Left colon (tissue), 2 donors: Measurements from ENCODE around the gene RPL37A. TPM values are rescaled to one million over a fixed set of nuclear protein-coding genes. Genes with fewer than 3 reads are reported as not detected.

ENCODE experiments used
- ATAC-seq: fragments of 200-7000 bp; cut with Tn5 transposase; one replicate; pipeline ENCODE4 v1.9.1; 2020; ENCODE audit warnings: mild to moderate bottlenecking, moderate library complexity
- DNase-seq, 2 donors: peaks; one replicate each; pipeline ENCODE4 v3.0.0-alpha.2; 2020
- intact Hi-C, 2 donors: fragments of 100-400 bp; cut with DNase I in 1 of 2; cut with micrococcal nuclease in 1 of 2; formaldehyde crosslinking; loops; one replicate each; pipeline versions ENCODE4 v1.11.2 to v1.14.0; 2022; cut with DNase I, micrococcal nuclease
- total RNA-seq, 2 donors: library from RNA; stranded (reverse); fragmentation: NEBNext Ultra II Directional; extraction: Animal tissue kit (Norgen Biotek cat#: 25700); gene quantifications; one replicate each; pipeline ENCODE4 v1.2.1, GENCODE V29; 2021
- donor health status: DM: no; HTN: no; CAD: no.
- donor health status: DM: yes; HTN: yes; CAD: no.

The RPL37A gene
- total RNA-seq, 2 donors from 2014 or later: 1,768 to 1,865 TPM

DNA sequence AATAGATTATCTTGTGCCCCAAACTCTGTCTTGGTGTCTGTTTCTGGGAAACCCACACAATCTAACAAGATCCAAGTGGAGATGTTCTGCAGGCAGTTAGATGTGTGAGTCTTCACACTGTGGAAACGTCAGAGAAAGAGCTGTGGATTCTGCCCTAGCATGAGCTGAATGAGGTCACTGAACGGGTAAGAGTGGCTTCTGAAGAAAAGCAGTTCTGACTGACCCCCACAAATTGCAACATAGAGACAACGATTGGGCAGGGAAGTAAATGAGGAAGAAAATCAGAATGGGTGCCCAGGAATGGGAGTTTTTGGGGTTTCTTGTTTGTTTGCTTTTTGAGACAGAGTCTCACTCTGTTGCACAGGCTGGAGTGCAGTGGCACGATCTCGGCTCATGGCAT, 12.9 kb upstream of the RPL37A start:
- no peak for DNase-seq
- intact Hi-C loops: no loop called here

DNA sequence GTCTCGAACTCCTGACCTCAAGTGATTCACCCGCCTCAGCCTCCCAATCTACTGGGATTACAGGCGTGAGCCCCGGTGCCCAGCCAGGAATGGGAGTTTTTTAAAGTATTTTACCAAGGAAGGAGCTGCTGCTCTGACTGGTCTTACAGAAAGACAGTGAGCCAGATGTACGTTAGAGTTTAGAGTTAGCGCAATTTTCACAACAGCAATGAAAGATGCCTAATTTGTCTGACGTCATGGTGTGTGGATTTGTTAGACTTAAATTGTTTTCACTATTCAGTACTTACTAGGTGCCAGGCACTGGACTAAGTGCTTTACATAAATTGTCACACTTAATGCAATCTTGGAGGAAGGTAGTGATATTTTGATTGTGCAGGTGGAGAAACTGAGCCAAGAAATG, 12.4 kb upstream of the RPL37A start:
- no peak for ATAC-seq
- intact Hi-C loops: no loop called here

More for the DNA sequence above, 12.9 kb upstream of the RPL37A start:
- no peak for ATAC-seq

DNA sequence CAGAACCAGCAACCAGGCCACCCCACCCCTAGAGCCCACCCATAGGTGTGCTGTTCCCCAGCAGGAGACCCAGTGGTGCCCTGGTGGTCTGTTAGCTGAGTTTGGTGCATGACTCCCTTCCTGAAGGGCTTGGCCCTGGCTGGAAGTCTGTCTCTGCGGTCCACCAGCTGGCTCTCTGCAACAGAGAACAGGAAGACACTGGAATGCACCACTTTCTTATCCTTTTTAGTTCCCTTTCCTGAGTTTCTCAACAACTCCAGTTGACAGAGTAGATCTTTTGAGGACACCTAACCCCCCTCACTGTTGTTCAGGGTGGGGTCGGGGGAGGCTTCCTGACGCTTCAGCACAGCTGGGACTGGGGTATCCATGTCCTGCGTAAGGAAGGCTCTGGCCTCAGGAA, 11.9 kb upstream of the RPL37A start:
- ATAC-seq (no peak), DNase-seq (no peak)
- intact Hi-C loops: no loop called here

More for the DNA sequence above, 12.4 kb upstream of the RPL37A start:
- DNase-seq: no peak

DNA sequence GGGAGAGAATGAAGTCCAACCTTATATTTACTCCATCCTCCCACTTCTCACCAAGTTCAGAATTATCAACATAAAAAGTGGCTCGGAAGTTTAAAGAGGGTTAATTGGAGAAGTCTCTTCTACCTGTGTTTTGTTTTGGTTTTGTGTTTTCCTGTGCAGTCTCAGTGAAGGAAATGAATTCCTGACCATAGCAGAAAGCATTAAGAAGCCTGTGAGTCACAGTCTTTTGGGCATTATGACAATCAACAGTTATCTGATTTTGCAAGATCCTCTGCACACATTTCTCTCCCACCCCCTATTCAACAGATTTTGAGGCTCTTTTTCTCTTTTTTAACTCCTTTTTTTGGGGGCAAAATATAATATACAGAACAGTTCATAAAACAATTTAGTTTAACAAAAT, 8.6 kb upstream of the RPL37A start:
- ATAC-seq (no peak), DNase-seq (no peak)
- intact Hi-C loops: no loop called here

GRCh38 chr2:216491793-216492596, 6.6 kb upstream of the RPL37A start:
- ATAC-seq (no peak), DNase-seq (no peak)
- intact Hi-C loops: no loop called here

- ATAC-seq (no peak), DNase-seq (no peak)
- intact Hi-C loops: no loop called here
Observed at GRCh38 chr2:216492597-216493333, 5.9 kb upstream of the RPL37A start.

DNA sequence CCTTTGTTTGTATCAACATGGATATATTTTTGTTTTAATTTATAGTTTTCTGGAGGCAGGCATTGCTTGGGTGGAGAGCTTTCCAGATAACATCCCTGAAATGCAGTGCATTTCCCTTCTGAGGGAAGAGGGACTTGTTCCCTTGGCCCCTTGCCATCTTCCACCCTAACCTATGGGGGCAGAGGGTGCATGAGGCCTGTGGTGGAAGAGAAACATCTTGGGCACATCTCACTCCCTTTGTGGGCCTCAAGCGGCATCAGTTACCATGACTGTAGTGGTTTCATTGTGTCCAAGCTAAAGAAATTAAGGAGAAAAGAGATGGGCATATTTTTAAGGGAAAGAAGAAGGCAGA, 5.3 kb upstream of the RPL37A start:
- ATAC-seq: no peak
- intact Hi-C loops: no loop called here
- DNase-seq: no peak

DNA sequence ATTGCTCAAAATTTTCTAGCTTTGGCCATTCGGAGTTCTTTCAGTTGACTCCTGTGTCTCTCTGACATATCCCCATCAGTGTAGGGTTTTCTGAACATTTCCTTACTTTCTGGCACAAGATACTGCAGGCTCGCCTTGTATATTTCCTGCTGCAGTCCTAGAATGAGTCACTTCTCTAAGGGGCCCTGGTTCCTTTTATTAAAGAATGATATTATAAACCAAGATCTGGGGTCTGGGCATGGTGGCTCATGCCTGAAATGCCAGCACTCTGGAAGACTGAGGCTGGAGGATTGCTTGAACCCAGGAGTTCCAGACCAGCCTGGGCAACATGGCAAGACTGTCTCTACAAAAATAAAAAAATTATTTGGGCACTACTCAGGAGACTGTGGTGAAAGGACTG, 3.0 kb upstream of the RPL37A start:
- DNase-seq: no peak
- intact Hi-C loops: no loop called here
- ATAC-seq: no peak

DNA sequence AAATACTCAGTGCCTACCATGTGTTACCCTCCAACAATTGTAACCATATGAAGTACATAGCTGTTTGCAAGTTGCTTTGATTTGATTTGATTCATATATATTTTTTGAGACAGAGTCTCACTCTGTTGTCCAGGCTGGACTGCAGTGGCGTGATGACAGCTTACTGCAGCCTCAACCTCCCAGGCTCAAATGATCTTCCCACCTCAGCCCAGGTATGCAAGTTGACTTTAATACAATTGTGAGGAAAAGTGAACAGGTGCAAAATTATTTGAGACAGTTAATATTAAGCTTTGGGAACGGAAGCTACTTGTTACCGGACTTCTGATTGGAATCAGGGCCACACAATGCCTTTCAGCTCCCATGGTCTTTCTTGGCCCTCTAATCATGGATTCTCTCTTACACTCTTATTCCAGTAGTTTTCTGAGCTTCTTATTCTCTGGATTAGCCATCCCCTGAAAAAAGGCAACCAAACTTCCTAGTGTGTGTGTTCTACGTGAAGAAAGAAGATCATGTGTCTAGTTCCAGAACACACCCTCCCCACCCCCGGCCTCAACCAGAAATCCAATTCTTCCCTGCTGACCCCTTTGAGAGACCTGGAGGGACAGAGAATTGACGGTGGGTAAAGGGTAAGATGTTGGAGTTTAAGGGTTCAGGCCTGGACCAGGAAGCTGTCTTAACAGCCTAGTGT, 1.1 kb upstream of the RPL37A start:
- ATAC-seq: no peak
- intact Hi-C loops: no loop called here
- DNase-seq: no peak

DNA sequence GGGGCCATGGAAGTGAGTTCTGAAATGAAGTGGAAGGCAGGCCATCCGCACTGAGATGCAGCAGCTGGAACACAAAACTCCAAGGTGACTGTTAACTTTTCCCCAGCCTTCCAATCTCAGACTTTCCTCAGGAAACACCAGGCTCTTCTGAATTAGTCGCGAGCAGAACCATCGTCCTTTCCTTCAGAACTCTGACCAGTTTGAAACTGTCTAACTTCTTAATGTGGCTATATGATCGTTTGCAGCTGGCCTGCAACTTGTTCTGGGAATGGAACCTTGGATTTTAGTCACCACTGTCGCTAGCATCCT, 620 bp upstream of the RPL37A start:
- DNase-seq (no peak), ATAC-seq (no peak)
- intact Hi-C loops: no loop called here

DNA sequence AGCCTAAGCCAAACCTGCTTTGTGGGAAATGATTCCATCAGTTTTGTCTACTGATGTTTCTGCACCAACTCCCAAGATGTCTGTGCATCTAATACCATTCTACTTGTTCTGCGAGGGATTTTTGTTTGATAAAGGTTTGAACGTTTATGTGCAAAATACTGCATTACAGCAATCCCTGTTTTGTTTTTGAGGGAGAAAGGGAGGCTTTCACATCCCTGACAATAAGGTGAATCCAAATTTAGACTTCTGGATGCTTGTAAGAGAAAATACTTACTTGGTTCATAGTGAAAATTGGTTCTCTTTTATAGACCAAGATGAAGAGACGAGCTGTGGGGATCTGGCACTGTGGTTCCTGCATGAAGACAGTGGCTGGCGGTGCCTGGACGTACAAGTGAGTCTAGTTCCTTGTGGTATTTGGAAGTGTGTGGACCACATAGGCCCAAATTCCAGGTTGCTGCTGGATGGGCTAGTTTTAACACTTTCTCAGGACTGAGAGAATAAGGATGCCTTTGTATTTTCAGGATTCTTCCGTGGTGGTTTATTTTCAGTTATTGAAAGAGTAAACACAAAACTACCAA, 1.1 kb downstream of the RPL37A start:
- ATAC-seq (no peak), DNase-seq (peak in 1 of 2 donors; percentile 29)
- intact Hi-C loops: no loop called here

DNA sequence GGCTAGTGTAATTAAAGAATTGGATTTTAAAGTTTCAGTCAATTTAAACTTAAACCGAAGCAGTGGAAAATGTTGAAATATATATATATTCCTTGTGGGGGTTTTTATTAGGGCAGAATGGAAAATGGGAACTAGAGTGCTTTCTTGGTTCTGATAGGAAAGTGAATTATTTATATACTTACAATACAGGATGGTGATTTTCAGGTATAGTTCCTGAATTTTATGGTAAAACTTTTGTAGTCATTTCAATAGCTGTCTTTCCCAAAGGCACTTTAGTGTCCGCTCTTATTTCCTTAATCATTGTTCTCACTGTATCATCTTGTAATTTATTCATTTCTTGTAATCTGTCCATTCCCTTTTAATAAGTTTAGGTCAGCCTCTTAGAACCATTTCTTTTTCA, 1.9 kb downstream of the RPL37A start:
- ATAC-seq (no peak), DNase-seq (no peak)
- intact Hi-C loops: no loop called here

DNA sequence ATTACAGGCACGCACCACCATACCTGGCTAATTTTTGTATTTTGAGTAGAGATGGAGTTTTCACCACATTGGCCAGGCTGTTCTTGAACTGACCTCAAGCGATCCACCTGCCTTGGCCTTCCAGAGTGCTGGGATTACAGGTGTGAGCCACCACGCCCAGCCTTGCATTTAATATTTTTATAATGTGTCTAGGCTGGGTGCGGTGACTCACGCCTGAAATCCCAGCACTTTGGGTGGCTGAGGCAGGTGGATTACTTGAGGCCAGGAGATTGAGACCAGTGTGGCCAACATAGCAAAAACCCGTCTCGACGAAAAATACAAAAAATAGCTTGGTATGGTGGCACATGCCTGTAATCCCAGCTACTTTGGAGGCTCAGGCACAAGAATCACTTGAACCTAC, 3.2 kb downstream of the RPL37A start:
- ATAC-seq: peak; percentile 40
- peak in 1 of 2 donors; percentile 51 for DNase-seq
- intact Hi-C loops: no loop called here

- no peak for DNase-seq
- no peak for ATAC-seq
- intact Hi-C loops: no loop called here
Observed at GRCh38 chr2:216502381-216503158, 3.9 kb downstream of the RPL37A start.

- intact Hi-C loops: no loop called here
- DNase-seq (no peak), ATAC-seq (no peak)
Observed at GRCh38 chr2:216503159-216503629, 4.5 kb downstream of the RPL37A start.

DNA sequence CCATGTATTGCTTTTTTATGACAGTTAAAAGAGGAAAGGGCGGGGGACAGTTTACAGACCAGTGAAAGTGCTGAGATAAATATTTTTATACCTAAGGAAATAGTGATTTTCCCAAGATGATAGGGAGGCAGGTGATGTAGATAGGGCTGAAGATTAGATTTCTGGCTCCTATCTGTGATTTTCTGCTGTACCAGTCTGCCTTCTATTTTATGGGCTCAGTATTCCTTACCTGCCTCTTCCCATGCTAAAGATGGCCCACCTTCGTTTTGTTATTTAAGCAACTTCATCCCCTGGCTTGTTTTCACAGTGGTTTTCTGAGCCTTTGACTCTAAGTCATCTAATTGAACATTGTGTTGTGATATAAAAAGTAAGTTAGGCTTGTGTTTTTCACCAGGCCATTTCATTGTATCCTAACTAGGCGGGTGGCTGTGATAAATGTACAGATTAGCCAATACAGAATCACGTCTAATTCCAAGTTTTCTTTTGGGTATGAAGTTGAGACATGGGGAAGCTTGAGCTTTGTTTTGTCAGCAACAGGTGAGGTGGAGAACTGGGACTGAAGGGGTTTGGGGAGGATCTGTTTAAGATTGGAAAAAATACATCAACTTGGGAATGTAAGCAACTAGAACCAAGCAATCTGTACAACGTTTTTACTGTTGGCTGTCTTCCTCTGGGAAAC, 5.2 kb downstream of the RPL37A start:
- ATAC-seq (peak; percentile 6), DNase-seq (no peak)
- intact Hi-C loops: no loop called here

DNA sequence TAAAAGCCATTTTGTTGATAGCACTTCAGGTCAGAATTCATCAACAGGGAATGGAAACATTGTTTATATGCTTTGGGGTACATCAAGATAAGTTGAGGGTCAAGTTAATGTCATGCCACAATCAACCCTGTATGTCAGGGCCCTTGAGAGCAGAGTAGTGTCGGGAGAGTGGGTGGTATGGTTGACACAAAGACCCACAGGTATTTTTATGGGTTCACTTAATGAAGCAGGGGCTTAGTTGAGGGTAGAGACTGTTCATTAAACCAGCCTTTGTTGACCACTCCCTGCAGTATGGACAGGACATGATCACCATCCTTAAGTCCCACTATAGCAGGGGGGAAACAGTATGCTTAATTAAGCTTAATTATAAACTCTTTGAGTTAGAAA, 5.7 kb downstream of the RPL37A start:
- ATAC-seq (no peak), DNase-seq (no peak)
- intact Hi-C loops: no loop called here
